Upper lobe of left lung (tissue), 6 donors: ENCODE measurements around the gene DRD4. TPM values are rescaled to one million over a fixed set of nuclear protein-coding genes. Genes with fewer than 3 reads are reported as not detected.

Experiments
- ATAC-seq, 2 donors: fragments of 200-7000 bp; cut with Tn5 transposase; one replicate each; pipeline ENCODE4 v1.9.1; 2022; ENCODE audit warnings: mild to moderate bottlenecking in 2 of 2, moderate library complexity in 2 of 2; ENCODE audit not compliant: low FRiP score in 2 of 2
- DNase-seq, 2 donors: peaks; one replicate each; pipeline ENCODE4 v3.0.0-alpha.2; 2019 to 2020
- H3K27ac ChIP-seq, 4 donors: fragments of 200-600 bp; sonication (generic); one replicate each; pipeline ENCODE4 v1.5.1; 2016 to 2019
- H3K27me3 ChIP-seq, 4 donors: fragments of 200-600 bp; sonication (generic); one replicate each; pipeline ENCODE4 v1.5.1; 2017 to 2019
- H3K36me3 ChIP-seq, 4 donors: fragments of 200-600 bp; sonication (generic); one replicate each; pipeline ENCODE4 v1.5.1; 2016 to 2019
- H3K4me1 ChIP-seq, 4 donors: fragments of 200-600 bp; sonication (generic); one replicate each; pipeline ENCODE4 v1.5.1; 2018 to 2019
- H3K4me3 ChIP-seq, 4 donors: fragments of 200-600 bp; sonication (generic); one replicate each; pipeline ENCODE4 v1.5.1; 2017 to 2019; ENCODE audit warnings: mild to moderate bottlenecking in 2 of 4, moderate library complexity in 1 of 4
- H3K9me3 ChIP-seq, 4 donors: fragments of 200-600 bp; sonication (generic); one replicate each; pipeline ENCODE4 v1.5.1; 2018 to 2019
- EP300 ChIP-seq, 4 donors: sonication (generic); formaldehyde crosslinking; IDR thresholded peaks; one replicate each; pipeline ENCODE4 v1.5.1; 2017; ENCODE audit warnings: antibody characterized with exemption in 4 of 4, control low read depth in 2 of 4
- POLR2A ChIP-seq, 4 donors: fragments of 450-650 bp; IDR thresholded peaks; one replicate each; pipeline ENCODE4 v1.5.1; 2016 to 2017; ENCODE audit warnings: antibody characterized with exemption in 4 of 4, mild to moderate bottlenecking in 2 of 4
- POLR2AphosphoS5 ChIP-seq, 2 donors: sonication (generic); formaldehyde crosslinking; IDR thresholded peaks; one replicate each; pipeline ENCODE4 v1.5.1; 2017; ENCODE audit warnings: antibody characterized with exemption in 2 of 2
- WGBS, 2 donors: methylation state at CpG; one replicate each; pipeline ENCODE4 v1.1.5; 2017 to 2018; 5-methylcytosine and 5-hydroxymethylcytosine counted together
- total RNA-seq, 6 donors: library from RNA; depleted of rRNA in 4 of 6; stranded (reverse); fragments of >200 nt in 4 of 6; gene quantifications; one replicate each; pipeline versions ENCODE4 v1.1.0 to v1.2.1, GENCODE V29; 2016 to 2021
- TF ChIP-seq, protein P1 (sequence below), 6 experiments: fragments of 450-650 bp in 4 of 6; fragments of 200-600 bp in 2 of 6; sonication (generic) in 2 of 6; IDR thresholded peaks; one replicate each; pipeline ENCODE4 v1.5.1; 2016 to 2019; ENCODE audit warnings: antibody characterized with exemption in 6 of 6
- donor health status: DM: no; HTN: no; CAD: no; lungs with moderate emphysema.
- donor health status: DM: no; HTN: yes; CAD: no; lungs with severe emphysema.

The DRD4 gene
- total RNA-seq, 6 donors from 2014 or later, result 0.54 to 4.2 (median 1.5) TPM; not detected in 2

DNA sequence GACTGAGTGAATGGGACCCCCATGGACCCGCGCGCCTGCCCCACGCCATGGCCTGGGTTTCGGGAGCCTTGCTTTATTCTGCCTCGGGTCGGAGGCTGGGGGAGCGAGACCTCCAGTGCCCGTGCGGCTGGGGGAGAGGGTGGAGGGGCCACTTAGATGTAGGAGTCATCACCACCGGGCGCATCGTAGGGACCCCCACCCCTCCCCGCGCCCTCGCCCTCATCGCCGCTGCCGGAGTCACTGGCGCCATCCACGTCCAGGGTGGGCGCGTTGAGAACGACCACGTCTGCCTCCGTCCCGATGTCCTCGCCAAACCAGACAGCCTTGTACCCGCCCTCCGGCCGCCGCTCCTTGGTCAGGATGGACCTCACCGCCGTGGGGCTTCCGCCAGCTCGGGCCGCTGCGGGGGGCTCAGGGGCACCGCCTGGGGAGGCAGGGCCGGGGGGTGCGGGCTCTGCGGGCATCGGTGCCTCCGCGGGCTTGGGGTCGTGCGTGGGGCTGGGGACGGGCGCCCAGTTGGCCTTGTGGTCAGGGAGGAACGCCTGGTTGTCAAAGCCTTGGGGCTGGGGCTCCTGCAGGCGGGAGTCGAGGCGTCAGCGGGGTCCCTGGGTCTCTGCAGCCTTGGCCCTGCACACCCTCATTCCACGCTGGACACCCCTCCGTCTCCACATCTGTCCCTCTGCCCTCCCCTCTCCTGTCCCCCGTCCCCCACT is 19.7 kb upstream of the DRD4 start:
- Histone ChIP-seq H3K36me3 (peaks cover 6 to 30% (median 21%) of the 10 kb centered on the region in 4 donors), H3K4me1 (peaks cover 25 to 39% (median 33%) of the 10 kb centered on the region in 4 donors), H3K9me3 (no peaks in the 10 kb centered on the region), H3K4me3 (no peak overlapping the region), H3K27ac (peak overlapping the region in 1 of 4 donors; percentile 98), H3K27me3 (no peaks in the 10 kb centered on the region)
- TF ChIP-seq, protein P1, sequence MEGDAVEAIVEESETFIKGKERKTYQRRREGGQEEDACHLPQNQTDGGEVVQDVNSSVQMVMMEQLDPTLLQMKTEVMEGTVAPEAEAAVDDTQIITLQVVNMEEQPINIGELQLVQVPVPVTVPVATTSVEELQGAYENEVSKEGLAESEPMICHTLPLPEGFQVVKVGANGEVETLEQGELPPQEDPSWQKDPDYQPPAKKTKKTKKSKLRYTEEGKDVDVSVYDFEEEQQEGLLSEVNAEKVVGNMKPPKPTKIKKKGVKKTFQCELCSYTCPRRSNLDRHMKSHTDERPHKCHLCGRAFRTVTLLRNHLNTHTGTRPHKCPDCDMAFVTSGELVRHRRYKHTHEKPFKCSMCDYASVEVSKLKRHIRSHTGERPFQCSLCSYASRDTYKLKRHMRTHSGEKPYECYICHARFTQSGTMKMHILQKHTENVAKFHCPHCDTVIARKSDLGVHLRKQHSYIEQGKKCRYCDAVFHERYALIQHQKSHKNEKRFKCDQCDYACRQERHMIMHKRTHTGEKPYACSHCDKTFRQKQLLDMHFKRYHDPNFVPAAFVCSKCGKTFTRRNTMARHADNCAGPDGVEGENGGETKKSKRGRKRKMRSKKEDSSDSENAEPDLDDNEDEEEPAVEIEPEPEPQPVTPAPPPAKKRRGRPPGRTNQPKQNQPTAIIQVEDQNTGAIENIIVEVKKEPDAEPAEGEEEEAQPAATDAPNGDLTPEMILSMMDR (IDR thresholded peaks at IDR 0.05), result no peak
- TF ChIP-seq POLR2A (IDR thresholded peaks at IDR 0.05) (no peak), EP300 (IDR thresholded peaks at IDR 0.05) (no peak), POLR2AphosphoS5 (IDR thresholded peaks at IDR 0.05) (no peak)
- 93 to 94% methylated on average over 17 to 54 of the region's 57 CpGs for WGBS, 2 donors
- DNase-seq (peak in 1 of 2 donors; percentile 86), ATAC-seq (no peak)

DNA sequence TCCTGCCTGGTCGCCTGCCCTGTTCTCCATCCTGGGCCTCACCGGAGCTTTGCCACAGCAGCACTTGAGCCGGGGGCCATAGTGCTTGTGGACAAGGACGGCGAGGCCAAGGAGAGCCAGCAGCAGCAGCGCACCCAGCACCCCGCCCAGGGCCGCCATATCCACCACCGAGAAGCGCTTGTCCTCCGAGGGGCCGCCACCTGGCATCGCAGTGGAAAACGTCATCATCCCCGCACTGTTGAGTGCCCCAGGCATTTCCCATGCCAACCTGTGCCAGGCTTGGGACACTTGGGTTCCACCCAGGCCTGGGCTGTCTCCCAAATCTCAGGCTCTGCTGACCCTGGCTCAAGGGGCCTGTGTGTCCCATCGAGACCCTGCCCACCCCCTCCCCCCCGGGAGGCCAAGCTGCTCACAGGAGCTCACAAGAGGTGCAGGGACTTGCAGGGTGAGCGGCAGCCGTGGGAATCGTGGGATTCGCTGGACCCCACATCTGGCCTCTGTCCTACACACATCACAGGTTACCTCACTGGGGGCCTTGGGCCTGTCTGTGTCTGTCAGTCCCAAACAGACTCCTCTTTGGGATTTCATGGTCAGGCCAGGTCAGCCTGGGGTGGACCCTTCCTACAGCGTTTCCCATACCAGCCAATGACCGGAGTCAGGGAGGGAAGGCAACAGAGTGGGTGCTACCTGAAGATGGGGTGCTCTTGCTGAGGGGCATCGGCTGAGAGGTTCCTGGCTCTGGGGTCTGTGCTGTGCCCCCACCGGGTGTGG is 19.0 kb upstream of the DRD4 start:
- no peak overlapping the region for H3K4me3 ChIP-seq
- H3K9me3 ChIP-seq, result no peaks in the 10 kb centered on the region
- peaks cover 2 to 26% (median 14%) of the 10 kb centered on the region in 4 donors for H3K36me3 ChIP-seq
- DNase-seq (peak in 1 of 2 donors; percentile 79), ATAC-seq (no peak)
- H3K4me1 ChIP-seq, result peaks cover 24 to 35% (median 32%) of the 10 kb centered on the region in 4 donors
- no peak overlapping the region for H3K27ac ChIP-seq
- H3K27me3 ChIP-seq, result no peaks in the 10 kb centered on the region
- TF ChIP-seq EP300 (IDR thresholded peaks at IDR 0.05), result no peak
- WGBS, 2 donors, result 96 to 98% methylated on average over 8 to 23 of the region's 25 CpGs

DNA sequence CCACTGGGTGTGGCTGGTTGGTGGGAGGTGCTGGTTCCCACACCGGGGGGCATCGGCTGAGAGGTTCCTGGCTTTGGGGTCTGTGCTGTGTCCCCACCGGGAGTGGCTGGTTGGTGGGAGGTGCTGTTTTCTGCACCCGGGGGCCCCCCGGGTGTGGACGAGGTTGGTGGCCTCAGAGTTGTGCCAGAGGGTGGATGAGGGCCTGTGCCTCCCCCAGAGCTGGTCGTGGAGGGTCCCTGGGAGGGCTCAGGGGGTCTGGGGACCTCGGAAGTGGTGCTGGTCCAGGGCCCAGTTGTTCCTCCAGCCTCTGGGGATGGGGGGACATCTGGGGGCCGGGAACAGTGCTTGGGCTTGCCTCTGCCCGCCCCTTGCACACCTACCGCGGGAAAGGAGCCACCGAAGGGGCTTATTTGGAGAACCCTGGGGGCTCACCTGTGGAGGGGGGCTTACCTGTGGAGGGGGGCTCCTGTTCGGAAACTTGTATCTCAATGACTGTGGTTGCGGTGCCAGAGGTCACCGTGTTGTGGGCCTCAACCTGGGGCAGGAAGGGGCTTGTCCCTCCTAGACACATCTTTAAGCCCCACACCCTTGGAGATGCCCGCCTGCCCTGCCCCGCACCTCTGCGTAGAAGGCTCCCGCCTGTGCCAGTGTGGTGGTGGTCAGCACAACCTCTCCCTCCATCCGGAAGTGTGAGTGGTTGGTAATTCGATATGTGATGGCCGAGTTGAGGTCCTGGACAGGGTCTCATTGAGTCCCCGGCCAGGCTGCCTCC is 18.0 kb upstream of the DRD4 start:
- WGBS, 2 donors, result 93 to 95% methylated on average over 13 to 24 of the region's 24 CpGs
- peaks cover 17 to 28% (median 23%) of the 10 kb centered on the region in 4 donors for H3K4me1 ChIP-seq
- H3K9me3 ChIP-seq, result no peaks in the 10 kb centered on the region
- H3K36me3 ChIP-seq, result peaks cover 0 to 20% (median 8%) of the 10 kb centered on the region in 4 donors
- H3K27ac ChIP-seq, result no peak overlapping the region
- ATAC-seq (no peak), DNase-seq (peak in 1 of 2 donors; percentile 52)
- H3K4me3 ChIP-seq, result no peak overlapping the region
- no peaks in the 10 kb centered on the region for H3K27me3 ChIP-seq
- TF ChIP-seq POLR2AphosphoS5 (IDR thresholded peaks at IDR 0.05) (no peak), POLR2A (IDR thresholded peaks at IDR 0.05) (no peak), EP300 (IDR thresholded peaks at IDR 0.05) (no peak)
- TF ChIP-seq, protein P1 (IDR thresholded peaks at IDR 0.05), result no peak

DNA sequence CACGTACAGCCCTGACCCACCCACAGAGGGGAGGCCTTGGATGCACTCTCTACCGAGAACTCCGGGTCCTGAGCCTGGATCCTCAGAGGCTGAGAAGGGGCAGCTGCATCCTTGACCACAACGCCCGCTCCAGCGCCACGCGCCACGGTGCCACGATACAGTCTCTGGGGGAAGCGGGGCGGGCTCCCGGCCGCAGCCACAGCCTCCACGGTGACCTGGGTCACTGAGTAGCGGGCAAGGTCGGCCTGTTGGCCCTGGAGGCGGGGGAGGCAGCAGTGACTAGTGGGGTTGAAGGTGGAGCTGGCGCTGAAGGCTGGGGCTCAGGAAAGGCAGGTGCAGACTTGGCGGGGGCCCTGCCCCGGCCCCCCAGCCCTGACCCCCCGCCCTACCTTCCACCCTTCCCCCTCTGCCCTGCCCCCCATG is 17.4 kb upstream of the DRD4 start:
- Histone ChIP-seq H3K4me1 (peaks cover 11 to 22% (median 17%) of the 10 kb centered on the region in 4 donors), H3K36me3 (peaks cover 0 to 14% (median 3%) of the 10 kb centered on the region in 4 donors), H3K9me3 (no peaks in the 10 kb centered on the region), H3K27ac (no peak overlapping the region), H3K27me3 (peaks cover 0 to under 1% (median 0%) of the 10 kb centered on the region in 4 donors), H3K4me3 (no peak overlapping the region)
- ATAC-seq (no peak), DNase-seq (peak in 1 of 2 donors; percentile 85)
- TF ChIP-seq POLR2AphosphoS5 (IDR thresholded peaks at IDR 0.05) (no peak), POLR2A (IDR thresholded peaks at IDR 0.05) (no peak), EP300 (IDR thresholded peaks at IDR 0.05) (no peak)
- TF ChIP-seq, protein P1 (IDR thresholded peaks at IDR 0.05), result no peak
- WGBS, 2 donors, result 91 to 100% methylated on average over 3 to 19 of the region's 22 CpGs
